ENCODE results near the gene TK1.

Gene TK1

DNA sequence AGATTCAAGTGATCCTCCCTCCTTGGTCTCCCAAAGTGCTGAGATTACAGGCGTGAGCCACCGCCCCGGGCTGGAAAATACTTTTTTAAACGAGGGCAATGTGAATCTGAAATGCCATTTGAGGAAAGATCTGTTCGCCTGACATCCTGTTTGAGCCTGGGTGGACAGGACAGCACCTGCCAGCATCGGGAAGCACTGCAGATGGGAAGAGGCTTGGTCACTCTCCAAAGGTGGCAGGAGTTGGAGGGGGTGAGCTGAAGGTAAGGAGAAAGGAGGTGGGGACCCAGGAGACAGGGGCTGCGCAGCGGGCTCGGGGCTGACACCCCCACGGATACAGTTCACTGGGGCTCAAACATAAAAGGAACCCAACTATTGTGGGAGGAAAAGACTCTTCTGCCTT, 23.3 kb upstream of the TK1 start:
- TF ChIP-seq, protein P1, sequence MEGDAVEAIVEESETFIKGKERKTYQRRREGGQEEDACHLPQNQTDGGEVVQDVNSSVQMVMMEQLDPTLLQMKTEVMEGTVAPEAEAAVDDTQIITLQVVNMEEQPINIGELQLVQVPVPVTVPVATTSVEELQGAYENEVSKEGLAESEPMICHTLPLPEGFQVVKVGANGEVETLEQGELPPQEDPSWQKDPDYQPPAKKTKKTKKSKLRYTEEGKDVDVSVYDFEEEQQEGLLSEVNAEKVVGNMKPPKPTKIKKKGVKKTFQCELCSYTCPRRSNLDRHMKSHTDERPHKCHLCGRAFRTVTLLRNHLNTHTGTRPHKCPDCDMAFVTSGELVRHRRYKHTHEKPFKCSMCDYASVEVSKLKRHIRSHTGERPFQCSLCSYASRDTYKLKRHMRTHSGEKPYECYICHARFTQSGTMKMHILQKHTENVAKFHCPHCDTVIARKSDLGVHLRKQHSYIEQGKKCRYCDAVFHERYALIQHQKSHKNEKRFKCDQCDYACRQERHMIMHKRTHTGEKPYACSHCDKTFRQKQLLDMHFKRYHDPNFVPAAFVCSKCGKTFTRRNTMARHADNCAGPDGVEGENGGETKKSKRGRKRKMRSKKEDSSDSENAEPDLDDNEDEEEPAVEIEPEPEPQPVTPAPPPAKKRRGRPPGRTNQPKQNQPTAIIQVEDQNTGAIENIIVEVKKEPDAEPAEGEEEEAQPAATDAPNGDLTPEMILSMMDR (IDR thresholded peaks at IDR 0.05): no peak
- Mint-ChIP-seq H3K27ac (no peak overlapping the region), H3K36me3 (ENCODE audit: low read depth) (peaks cover 4% of the 10 kb centered on the region), H3K9me3 (no peaks in the 10 kb centered on the region), H3K4me1 (peaks cover 6% of the 10 kb centered on the region), H3K27me3 (ENCODE audit: low read depth, poor library complexity) (peaks cover 12% of the 10 kb centered on the region), H3K4me3 (no peak overlapping the region)
- DNase-seq: no peak

DNA sequence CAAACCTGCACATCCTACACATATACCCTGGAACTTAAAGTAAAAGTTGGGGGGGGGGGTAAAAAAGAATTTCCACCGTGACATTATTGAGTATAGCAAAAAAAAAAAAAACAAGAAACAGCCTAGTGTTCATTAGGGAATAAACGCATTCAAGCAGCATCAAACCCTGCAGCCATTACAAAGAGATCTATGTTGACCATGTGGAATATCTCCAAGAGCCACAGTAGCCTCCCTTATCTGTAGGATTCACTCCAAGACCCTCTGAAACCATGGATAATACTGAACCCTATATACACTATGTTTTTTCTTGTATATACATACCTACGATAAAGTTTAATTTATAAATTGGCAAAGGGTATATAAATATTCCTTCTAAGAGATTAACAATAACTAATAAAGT, 21.6 kb upstream of the TK1 start:
- DNase-seq: no peak
- Mint-ChIP-seq H3K9me3 (no peaks in the 10 kb centered on the region), H3K4me3 (no peak overlapping the region), H3K27me3 (ENCODE audit: low read depth, poor library complexity) (peaks cover 12% of the 10 kb centered on the region), H3K36me3 (ENCODE audit: low read depth) (peaks cover 13% of the 10 kb centered on the region), H3K4me1 (no peaks in the 10 kb centered on the region), H3K27ac (no peak overlapping the region)
- TF ChIP-seq, protein P1 (IDR thresholded peaks at IDR 0.05): no peak

DNA sequence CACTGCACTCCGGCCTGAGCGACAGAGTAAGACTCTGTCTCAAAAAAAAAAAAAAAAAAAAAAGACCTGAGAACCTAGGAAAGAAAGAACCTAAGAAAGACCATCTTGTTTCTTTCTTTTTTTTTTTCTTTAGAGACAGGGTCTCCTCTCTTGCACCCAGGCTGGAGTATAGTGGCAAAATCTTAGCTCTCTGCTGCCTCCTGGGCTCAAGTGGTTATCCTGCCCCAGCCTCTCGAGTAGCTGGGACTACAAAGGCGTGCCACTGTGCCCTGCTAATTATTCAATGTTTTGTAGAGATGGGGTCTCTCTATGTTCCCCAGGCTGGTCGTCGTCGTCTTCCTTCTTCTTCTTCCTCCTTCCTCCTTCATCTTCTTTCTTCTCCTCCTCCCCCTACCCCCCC, 19.4 kb upstream of the TK1 start:
- Mint-ChIP-seq H3K9me3 (no peaks in the 10 kb centered on the region), H3K27ac (no peak overlapping the region), H3K4me3 (no peak overlapping the region), H3K27me3 (ENCODE audit: low read depth, poor library complexity) (peaks cover 6% of the 10 kb centered on the region), H3K36me3 (ENCODE audit: low read depth) (peaks cover 21% of the 10 kb centered on the region), H3K4me1 (no peaks in the 10 kb centered on the region)
- no peak for DNase-seq
- TF ChIP-seq, protein P1 (IDR thresholded peaks at IDR 0.05): no peak

DNA sequence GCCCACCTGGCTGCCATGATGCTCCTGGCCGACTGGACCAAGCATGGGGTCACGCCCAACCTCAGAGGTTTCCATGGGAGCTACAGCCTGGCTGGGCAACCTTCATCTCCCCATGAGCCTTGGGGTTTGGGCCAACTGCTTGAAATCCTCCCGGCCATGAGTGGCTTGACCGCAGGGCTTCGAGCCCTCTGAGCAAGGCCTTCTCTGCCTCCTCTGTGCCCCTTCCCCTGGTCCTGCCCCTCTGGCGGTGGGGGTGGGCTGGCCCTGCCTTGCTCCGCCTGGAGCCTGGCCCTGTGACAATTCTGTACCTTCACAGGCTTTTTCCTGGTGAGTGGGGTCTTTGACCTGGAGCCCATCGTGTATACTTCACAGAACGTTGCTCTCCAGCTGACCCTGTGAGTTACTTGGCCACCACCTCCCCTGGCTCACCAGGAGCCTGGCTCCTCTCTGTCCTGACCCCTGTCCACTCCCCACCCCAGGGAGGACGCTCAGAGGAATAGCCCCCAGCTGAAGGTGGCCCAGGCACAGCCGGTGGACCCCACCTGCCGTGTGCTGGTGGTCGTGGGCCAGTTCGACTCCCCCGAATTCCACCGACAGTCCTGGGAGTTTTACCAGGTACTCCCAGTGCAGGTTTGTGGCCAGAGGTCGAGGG, 18.4 kb upstream of the TK1 start:
- Mint-ChIP-seq H3K9me3 (no peaks in the 10 kb centered on the region), H3K4me1 (no peaks in the 10 kb centered on the region), H3K36me3 (ENCODE audit: low read depth) (peaks cover 23% of the 10 kb centered on the region), H3K27me3 (ENCODE audit: low read depth, poor library complexity) (no peaks in the 10 kb centered on the region), H3K27ac (no peak overlapping the region), H3K4me3 (no peak overlapping the region)
- DNase-seq: no peak
- TF ChIP-seq, protein P1 (IDR thresholded peaks at IDR 0.05): no peak

DNA sequence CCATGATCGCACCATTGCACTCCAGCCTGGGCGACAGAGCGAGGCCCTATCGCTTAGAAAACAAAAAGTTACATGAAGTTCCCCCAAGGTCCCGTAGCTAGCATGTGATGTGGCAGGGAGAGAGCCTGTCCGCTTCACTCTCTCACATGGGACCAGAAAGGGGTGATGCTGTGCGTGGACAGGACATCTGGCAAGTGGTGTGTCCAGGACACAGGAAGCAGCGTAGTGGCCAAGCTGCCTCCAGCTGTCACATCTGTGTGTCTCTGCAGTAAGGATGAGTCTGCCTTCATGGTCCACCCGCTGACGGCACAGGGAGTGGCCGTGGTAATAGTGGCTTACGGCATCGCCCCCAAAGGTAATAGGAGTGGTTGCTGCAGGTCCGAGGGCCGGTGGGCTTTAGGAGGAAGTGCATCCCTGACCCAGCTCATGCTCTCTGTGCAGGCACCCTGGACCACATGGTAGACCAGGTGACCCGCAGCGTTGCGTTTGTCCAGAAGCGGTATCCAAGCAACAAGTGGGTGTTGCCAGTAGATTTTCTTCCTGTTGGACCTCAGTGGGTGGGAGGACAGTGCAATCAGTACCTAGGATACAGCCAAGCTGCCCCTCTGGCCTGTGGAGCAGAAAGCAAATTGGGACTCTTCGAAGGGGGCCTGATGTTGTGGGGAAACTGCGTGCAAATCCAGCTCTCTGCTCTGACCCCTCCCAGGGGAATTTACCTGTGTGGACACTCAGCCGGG, 17.7 kb upstream of the TK1 start:
- H3K9me3 Mint-ChIP-seq: no peaks in the 10 kb centered on the region
- no peaks in the 10 kb centered on the region for H3K27me3 Mint-ChIP-seq (ENCODE audit: low read depth, poor library complexity)
- no peaks in the 10 kb centered on the region for H3K4me1 Mint-ChIP-seq
- no peak overlapping the region for H3K4me3 Mint-ChIP-seq
- peaks cover 28% of the 10 kb centered on the region for H3K36me3 Mint-ChIP-seq (ENCODE audit: low read depth)
- no peak overlapping the region for H3K27ac Mint-ChIP-seq
- TF ChIP-seq, protein P1 (IDR thresholded peaks at IDR 0.05): no peak
- no peak for DNase-seq

DNA sequence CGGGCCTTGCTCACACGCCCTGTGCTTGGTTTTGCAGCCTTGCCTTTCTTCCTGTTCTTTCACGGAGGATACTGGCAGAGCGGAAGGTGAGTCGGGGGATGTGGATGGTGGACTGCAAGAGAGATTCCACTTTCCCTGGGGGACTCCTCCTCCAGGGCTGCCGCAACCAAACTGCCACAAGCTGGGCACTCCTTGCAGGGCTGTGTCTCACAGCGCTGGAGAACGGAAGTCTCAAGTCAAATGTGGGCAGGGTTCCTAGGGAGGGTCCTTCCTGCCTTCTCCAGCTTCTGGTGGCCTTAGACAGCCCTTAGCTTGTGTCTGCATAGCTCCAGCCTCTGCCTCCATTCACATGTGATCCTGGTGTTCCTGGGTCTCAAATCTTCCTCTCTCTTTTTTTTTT, 15.8 kb upstream of the TK1 start:
- peaks cover 42% of the 10 kb centered on the region for H3K36me3 Mint-ChIP-seq (ENCODE audit: low read depth)
- H3K9me3 Mint-ChIP-seq: no peaks in the 10 kb centered on the region
- DNase-seq: no peak
- peaks cover 1% of the 10 kb centered on the region for H3K4me1 Mint-ChIP-seq
- no peaks in the 10 kb centered on the region for H3K27me3 Mint-ChIP-seq (ENCODE audit: low read depth, poor library complexity)
- no peak overlapping the region for H3K27ac Mint-ChIP-seq
- no peak overlapping the region for H3K4me3 Mint-ChIP-seq
- TF ChIP-seq, protein P1 (IDR thresholded peaks at IDR 0.05): no peak
